HFF-Myc (cell line): Measurements from ENCODE around the gene SPEN.
A peak's percentile ranks its signal among the peaks of the same experiment; 100 is the strongest.

ENCODE experiments used
- DNase-seq: peaks from one replicate; pipeline ENCODE4 v3.0.0-alpha.2; 2011; ENCODE audit warnings: low read depth; ENCODE audit errors: extremely low read depth
- H3K4me3 ChIP-seq: replicated peaks from 2 replicates; pipeline ENCODE4 v1.5.1; 2011; ENCODE audit warnings: low read depth, mild to moderate bottlenecking, control low read depth, low read length
- CTCF ChIP-seq: IDR thresholded peaks from 2 replicates; pipeline ENCODE4 v1.5.1; 2012; ENCODE audit warnings: mild to moderate bottlenecking, low read depth, low read length, control low read depth; ENCODE audit errors: missing control alignments

The SPEN gene

GRCh38 chr1:15950763-15951295 lies 103.3 kb downstream of the SPEN start:
- H3K4me3 ChIP-seq = no peak overlapping the region
- no peak for TF ChIP-seq CTCF
- DNase-seq = no peak

GRCh38 chr1:15951341-15952153 lies 104.0 kb downstream of the SPEN start:
- TF ChIP-seq CTCF = no peak
- DNase-seq = no peak
- no peak overlapping the region for H3K4me3 ChIP-seq

GRCh38 chr1:15952317-15953258 lies 105.1 kb downstream of the SPEN start:
- DNase-seq = peak; percentile 82
- TF ChIP-seq CTCF = no peak
- no peak overlapping the region for H3K4me3 ChIP-seq

- DNase-seq = no peak
- no peak overlapping the region for H3K4me3 ChIP-seq
- TF ChIP-seq CTCF = no peak
These were observed 105.8 kb downstream of the SPEN start for GRCh38 chr1:15953294-15953771.

- no peak overlapping the region for H3K4me3 ChIP-seq
- TF ChIP-seq CTCF = no peak
- DNase-seq = no peak
These were observed 106.3 kb downstream of the SPEN start for GRCh38 chr1:15953791-15954241.

- H3K4me3 ChIP-seq = no peak overlapping the region
- no peak for TF ChIP-seq CTCF
- no peak for DNase-seq
These were observed 106.8 kb downstream of the SPEN start for GRCh38 chr1:15954316-15954715.
